ENCODE data around the gene CDH2.

Gene CDH2

DNA sequence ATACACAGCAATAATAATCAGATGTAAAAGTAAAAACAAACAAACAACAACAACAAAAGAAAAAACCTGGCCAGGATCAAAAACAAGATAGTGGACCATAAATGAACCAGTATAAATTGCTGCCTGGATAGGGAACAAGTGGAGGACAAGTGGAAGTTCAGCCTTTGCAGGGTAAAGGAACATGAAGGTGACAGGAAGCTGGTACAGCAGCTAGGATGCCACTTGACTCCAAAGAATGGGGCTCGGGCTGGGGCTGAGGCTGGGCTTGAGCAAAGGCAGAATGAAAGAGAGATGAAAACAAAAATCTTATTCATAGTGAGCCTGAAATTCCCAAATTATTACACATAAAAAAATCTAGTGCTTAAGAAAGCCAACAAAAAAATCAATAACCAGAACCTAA lies 146.5 kb downstream of the CDH2 start:
- H3K27ac ChIP-seq (ENCODE audit: low read length) = no peak overlapping the region
- no peaks in the 10 kb centered on the region for H4K20me1 ChIP-seq (ENCODE audit: insufficient read depth, low read length)
- H3K27me3 ChIP-seq (ENCODE audit: low read depth, low read length) = no peaks in the 10 kb centered on the region
- H3K36me3 ChIP-seq (replicated peaks; ENCODE audit: low read depth, low read length) = no peaks in the 10 kb centered on the region
- H3K4me2 ChIP-seq (ENCODE audit: low read length) = no peak overlapping the region
- H3K9me3 ChIP-seq (ENCODE audit: insufficient read depth, low read length) = no peaks in the 10 kb centered on the region
- H3K4me3 ChIP-seq (ENCODE audit: low read length) = no peak overlapping the region
- no peak overlapping the region for H3K9ac ChIP-seq (ENCODE audit: low read length)
- TF ChIP-seq CTCF (IDR thresholded peaks at IDR 0.05; ENCODE audit: low read depth, low read length) = no peak
- no peak for TF ChIP-seq EZH2phosphoT487 (IDR thresholded peaks at IDR 0.05; ENCODE audit: low read depth)
- no peaks in the 10 kb centered on the region for H3K79me2 ChIP-seq (ENCODE audit: low read length)
- no peaks in the 10 kb centered on the region for H3K4me1 ChIP-seq (ENCODE audit: low read length)
- no peak overlapping the region for H2AFZ ChIP-seq (ENCODE audit: low read depth, low read length)

DNA sequence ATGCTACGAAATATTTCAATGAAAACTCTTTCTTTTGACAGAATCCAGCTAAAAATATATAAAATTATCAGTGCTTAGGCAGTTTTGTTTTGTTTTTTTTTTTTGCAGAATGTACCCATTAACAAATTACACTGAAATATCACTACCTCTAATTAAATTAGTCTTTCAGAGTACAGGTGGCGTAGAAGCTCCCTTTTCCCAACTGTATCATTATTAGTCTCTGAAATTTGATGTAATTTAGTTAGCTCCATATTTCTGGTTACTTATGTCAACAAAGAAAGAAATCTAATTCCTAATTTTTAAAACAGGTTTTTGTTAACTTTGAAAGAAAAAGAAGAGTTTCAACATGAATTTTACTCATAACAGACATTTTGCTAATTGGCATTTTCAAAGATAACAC lies 149.2 kb downstream of the CDH2 start:
- Histone ChIP-seq H2AFZ (ENCODE audit: low read depth, low read length) (no peak overlapping the region), H3K36me3 (replicated peaks; ENCODE audit: low read depth, low read length) (no peaks in the 10 kb centered on the region), H3K27me3 (ENCODE audit: low read depth, low read length) (no peaks in the 10 kb centered on the region), H3K9ac (ENCODE audit: low read length) (no peak overlapping the region), H3K27ac (ENCODE audit: low read length) (no peak overlapping the region), H3K79me2 (ENCODE audit: low read length) (no peaks in the 10 kb centered on the region), H3K4me3 (ENCODE audit: low read length) (no peak overlapping the region), H3K9me3 (ENCODE audit: insufficient read depth, low read length) (no peaks in the 10 kb centered on the region), H3K4me2 (ENCODE audit: low read length) (no peak overlapping the region), H3K4me1 (ENCODE audit: low read length) (no peaks in the 10 kb centered on the region), H4K20me1 (ENCODE audit: insufficient read depth, low read length) (no peaks in the 10 kb centered on the region)
- TF ChIP-seq EZH2phosphoT487 (IDR thresholded peaks at IDR 0.05; ENCODE audit: low read depth) = no peak
- no peak for TF ChIP-seq CTCF (IDR thresholded peaks at IDR 0.05; ENCODE audit: low read depth, low read length)

- Histone ChIP-seq H3K79me2 (ENCODE audit: low read length) (no peaks in the 10 kb centered on the region), H4K20me1 (ENCODE audit: insufficient read depth, low read length) (no peaks in the 10 kb centered on the region), H3K9ac (ENCODE audit: low read length) (no peak overlapping the region), H3K27me3 (ENCODE audit: low read depth, low read length) (no peaks in the 10 kb centered on the region), H3K4me1 (ENCODE audit: low read length) (no peaks in the 10 kb centered on the region), H3K27ac (ENCODE audit: low read length) (no peak overlapping the region), H3K36me3 (replicated peaks; ENCODE audit: low read depth, low read length) (no peaks in the 10 kb centered on the region), H3K9me3 (ENCODE audit: insufficient read depth, low read length) (no peaks in the 10 kb centered on the region), H2AFZ (ENCODE audit: low read depth, low read length) (no peak overlapping the region), H3K4me2 (ENCODE audit: low read length) (no peak overlapping the region), H3K4me3 (ENCODE audit: low read length) (no peak overlapping the region)
- TF ChIP-seq CTCF (IDR thresholded peaks at IDR 0.05; ENCODE audit: low read depth, low read length) (no peak), EZH2phosphoT487 (IDR thresholded peaks at IDR 0.05; ENCODE audit: low read depth) (no peak)
These were observed 157.4 kb downstream of the CDH2 start for GRCh38 chr18:28019425-28020108.

DNA sequence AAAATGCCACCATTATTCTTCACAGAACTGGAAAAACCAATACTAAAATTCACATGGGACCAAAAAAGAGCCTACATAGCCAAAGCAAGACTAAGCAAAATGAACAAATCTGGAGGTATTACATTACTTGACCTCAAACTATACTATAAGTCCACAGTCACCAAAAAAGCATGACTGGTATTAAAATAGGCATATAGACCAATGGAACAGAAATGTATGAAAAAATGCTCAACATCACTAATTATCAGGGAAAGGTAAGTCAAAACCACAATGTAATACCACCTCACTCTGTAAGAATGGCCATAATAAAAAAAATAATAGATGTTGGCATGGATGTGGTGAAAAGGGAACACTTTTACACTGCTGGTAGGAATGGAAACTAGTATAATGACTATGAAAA lies 158.6 kb downstream of the CDH2 start:
- TF ChIP-seq EZH2phosphoT487 (IDR thresholded peaks at IDR 0.05; ENCODE audit: low read depth) = no peak
- TF ChIP-seq CTCF (IDR thresholded peaks at IDR 0.05; ENCODE audit: low read depth, low read length) = no peak
- Histone ChIP-seq H3K27ac (ENCODE audit: low read length) (no peak overlapping the region), H3K4me3 (ENCODE audit: low read length) (no peak overlapping the region), H4K20me1 (ENCODE audit: insufficient read depth, low read length) (no peaks in the 10 kb centered on the region), H3K9me3 (ENCODE audit: insufficient read depth, low read length) (no peaks in the 10 kb centered on the region), H3K36me3 (replicated peaks; ENCODE audit: low read depth, low read length) (no peaks in the 10 kb centered on the region), H3K4me2 (ENCODE audit: low read length) (no peak overlapping the region), H3K27me3 (ENCODE audit: low read depth, low read length) (no peaks in the 10 kb centered on the region), H3K9ac (ENCODE audit: low read length) (no peak overlapping the region), H3K4me1 (ENCODE audit: low read length) (no peaks in the 10 kb centered on the region), H3K79me2 (ENCODE audit: low read length) (no peaks in the 10 kb centered on the region), H2AFZ (ENCODE audit: low read depth, low read length) (no peak overlapping the region)
